Measurements from ENCODE around the gene AFDN.

The AFDN gene

DNA sequence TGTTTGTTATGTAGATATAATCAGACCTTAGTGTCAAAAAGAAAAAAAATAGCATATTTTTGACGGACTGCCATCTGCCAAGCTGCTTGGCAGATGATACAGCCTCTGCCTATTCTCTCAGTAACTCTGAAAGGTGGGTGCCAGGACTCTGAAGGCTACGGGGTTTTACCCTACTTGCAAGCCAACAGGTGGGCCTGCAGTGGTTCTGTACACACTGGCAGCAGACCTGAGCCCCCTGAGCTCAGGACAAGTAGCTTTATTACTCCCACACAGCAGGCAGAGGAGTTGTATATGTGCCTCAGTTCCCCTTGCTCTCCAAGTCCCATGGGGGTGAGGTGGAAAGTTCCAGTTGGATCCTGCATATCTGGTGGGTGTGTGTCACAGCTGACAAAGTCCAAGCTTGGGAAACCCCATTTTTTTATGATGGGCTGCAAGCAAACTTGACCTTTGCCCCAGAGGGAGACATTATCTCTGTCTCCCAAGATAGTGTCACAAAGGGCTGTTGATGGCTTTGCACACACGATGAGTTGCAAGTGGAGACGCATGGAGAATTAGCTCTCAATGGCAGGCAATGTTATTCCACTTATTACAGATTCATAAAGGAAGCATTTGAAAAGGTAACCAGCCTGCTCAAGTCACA lies 20.5 kb upstream of the AFDN start:
- no peak overlapping the region for H3K9ac ChIP-seq
- H3K27ac ChIP-seq: no peak overlapping the region
- TF ChIP-seq Cebpa-rat (IDR thresholded peaks at IDR 0.05): no peak
- no peaks in the 10 kb centered on the region for H3K36me3 ChIP-seq
- H3K4me3 ChIP-seq: no peak overlapping the region
- H3K9me3 ChIP-seq (replicated peaks in 1 of 11): 0 out of 22 replicates have a peak, but pooled peaks cover 0 to 5% (median 0%) of the 10 kb centered on the region in 11 experiments
- peaks cover 0 to 11% (median 0%) of the 10 kb centered on the region in 11 experiments; a peak in 1 of 22 replicates for H3K27me3 ChIP-seq
- H3K4me2 ChIP-seq: peak overlapping the region in 7 of 11 experiments; percentile 36 to 89 (median 68); a peak in 12 of 22 replicates
- H3K4me1 ChIP-seq: peaks cover 10 to 32% (median 19%) of the 10 kb centered on the region in 10 experiments
- no peaks in the 10 kb centered on the region for H4K20me1 ChIP-seq

DNA sequence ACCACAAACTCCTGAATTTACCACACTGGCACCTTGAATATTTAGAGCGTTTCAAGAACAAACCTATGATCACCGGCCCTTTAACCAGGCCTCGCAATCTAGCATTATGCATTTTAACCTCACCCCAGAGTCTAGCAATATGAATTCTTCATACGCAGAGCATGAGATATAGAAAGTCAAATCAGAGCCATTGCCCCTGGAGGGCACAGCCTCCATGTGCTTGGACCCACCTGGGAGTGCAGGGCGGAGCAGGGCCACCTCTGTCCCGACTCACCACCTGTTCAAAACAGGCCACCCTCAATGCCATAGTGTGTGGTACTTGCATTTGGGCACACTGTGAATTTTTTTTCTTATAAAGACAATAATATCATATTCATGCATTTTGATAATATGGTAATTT lies 19.5 kb upstream of the AFDN start:
- Histone ChIP-seq H3K4me3 (no peak overlapping the region), H3K9me3 (replicated peaks in 1 of 11) (0 out of 22 replicates have a peak, but pooled peaks cover 0 to 5% (median 0%) of the 10 kb centered on the region in 11 experiments), H3K27ac (no peak overlapping the region), H3K4me2 (peak overlapping the region; percentile 8 to 89 (median 67); a peak in 20 of 22 replicates), H3K27me3 (peaks cover 0 to 11% (median 0%) of the 10 kb centered on the region in 11 experiments; a peak in 1 of 22 replicates), H3K9ac (no peak overlapping the region), H3K36me3 (no peaks in the 10 kb centered on the region), H4K20me1 (no peaks in the 10 kb centered on the region), H3K4me1 (peaks cover 10 to 42% (median 27%) of the 10 kb centered on the region in 10 experiments)
- no peak for TF ChIP-seq Cebpa-rat (IDR thresholded peaks at IDR 0.05)

DNA sequence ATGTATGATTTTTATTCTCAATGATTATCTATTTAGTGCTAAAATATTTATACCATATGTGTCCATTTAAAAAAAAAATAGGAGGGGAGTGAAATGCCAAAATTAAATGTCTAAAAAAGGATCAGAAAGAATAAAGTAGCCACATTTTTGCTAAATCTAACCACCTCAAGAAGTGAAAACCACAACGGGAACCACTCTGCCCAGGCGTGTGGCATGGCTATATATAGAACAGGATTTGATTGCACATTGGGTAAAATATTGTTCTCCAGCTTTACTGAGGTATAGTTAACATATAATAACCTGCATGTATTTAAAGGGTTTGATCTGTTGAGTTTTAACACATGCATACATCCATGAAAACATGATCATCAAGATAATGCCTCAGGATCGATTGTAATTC lies 19.0 kb upstream of the AFDN start:
- Histone ChIP-seq H3K4me3 (no peak overlapping the region), H3K36me3 (no peaks in the 10 kb centered on the region), H4K20me1 (no peaks in the 10 kb centered on the region), H3K9ac (no peak overlapping the region), H3K4me2 (peak overlapping the region; percentile 42 to 89 (median 67); a peak in 20 of 22 replicates), H3K27me3 (peaks cover 0 to 11% (median 0%) of the 10 kb centered on the region in 11 experiments; a peak in 1 of 22 replicates), H3K27ac (no peak overlapping the region), H3K9me3 (replicated peaks in 1 of 11) (0 out of 22 replicates have a peak, but pooled peaks cover 0 to 5% (median 0%) of the 10 kb centered on the region in 11 experiments), H3K4me1 (peaks cover 10 to 42% (median 27%) of the 10 kb centered on the region in 10 experiments)
- no peak for TF ChIP-seq Cebpa-rat (IDR thresholded peaks at IDR 0.05)

DNA sequence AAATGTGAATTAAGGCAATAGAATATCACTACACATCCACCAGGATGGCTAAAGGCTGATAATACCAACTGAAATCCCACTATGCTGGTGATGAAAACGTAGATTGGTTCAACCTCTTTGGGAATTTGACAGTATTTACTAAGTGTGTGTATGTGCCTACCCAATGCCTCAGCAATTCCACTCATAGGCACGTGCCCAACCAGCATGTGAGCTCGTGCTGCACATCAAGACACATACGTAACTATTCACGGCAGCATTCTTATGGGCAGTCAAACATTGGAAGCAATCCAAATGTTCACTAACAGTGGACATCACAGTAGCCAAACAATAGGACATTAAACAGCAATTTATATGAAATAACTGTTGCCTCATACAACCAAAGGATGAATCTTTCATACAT lies 15.7 kb upstream of the AFDN start:
- no peak overlapping the region for H3K4me3 ChIP-seq
- peak overlapping the region in 7 of 11 experiments; percentile 5 to 66 (median 52); a peak in 9 of 22 replicates for H3K4me2 ChIP-seq
- no peak overlapping the region for H3K27ac ChIP-seq
- H3K36me3 ChIP-seq: no peaks in the 10 kb centered on the region
- H3K9ac ChIP-seq: no peak overlapping the region
- H3K4me1 ChIP-seq: peaks cover 14 to 42% (median 29%) of the 10 kb centered on the region in 10 experiments
- H3K27me3 ChIP-seq: peaks cover 0 to 4% (median 0%) of the 10 kb centered on the region in 11 experiments; a peak in 1 of 22 replicates
- TF ChIP-seq Cebpa-rat (IDR thresholded peaks at IDR 0.05): no peak
- 0 out of 22 replicates have a peak, but pooled peaks cover 0 to 5% (median 0%) of the 10 kb centered on the region in 11 experiments for H3K9me3 ChIP-seq (replicated peaks in 1 of 11)
- H4K20me1 ChIP-seq: no peaks in the 10 kb centered on the region

DNA sequence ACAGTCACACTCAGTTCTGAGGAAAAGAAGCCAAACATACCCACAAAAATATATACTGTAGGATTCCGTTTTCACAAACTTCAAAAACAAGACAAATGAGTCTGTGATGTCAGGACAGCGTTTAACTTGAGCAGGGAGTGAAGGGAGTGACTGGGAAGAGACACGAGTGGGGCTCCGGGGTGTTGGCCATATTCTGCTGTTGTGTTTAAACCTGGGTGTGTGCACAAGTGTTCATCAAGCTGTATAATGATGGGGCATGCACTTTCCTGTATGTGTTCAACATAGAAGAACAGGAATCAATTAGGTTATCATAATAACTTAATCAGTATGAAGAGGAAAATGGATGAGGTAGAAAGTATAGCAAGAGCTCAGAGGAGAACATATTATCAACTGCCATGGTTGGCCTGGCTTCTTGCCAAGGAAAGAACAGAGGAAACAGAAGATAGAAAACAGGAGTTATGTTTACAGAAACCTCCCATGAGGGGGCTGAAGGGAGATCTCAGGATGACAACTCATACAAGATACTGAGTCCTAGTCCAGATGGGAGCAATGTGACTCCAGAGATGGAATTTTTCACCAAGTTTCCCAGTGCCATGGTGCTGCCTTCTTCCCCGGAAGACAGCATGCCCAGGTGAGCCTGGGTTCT lies 15.1 kb upstream of the AFDN start:
- TF ChIP-seq Cebpa-rat (IDR thresholded peaks at IDR 0.05): no peak
- Histone ChIP-seq H3K9me3 (replicated peaks in 1 of 11) (0 out of 22 replicates have a peak, but pooled peaks cover 0 to 5% (median 0%) of the 10 kb centered on the region in 11 experiments), H3K4me2 (peak overlapping the region in 9 of 11 experiments; percentile 5 to 66 (median 52); a peak in 16 of 22 replicates), H3K27ac (no peak overlapping the region), H3K36me3 (no peaks in the 10 kb centered on the region), H3K4me3 (no peak overlapping the region), H3K4me1 (peaks cover 20 to 41% (median 31%) of the 10 kb centered on the region in 10 experiments), H3K27me3 (no peaks in the 10 kb centered on the region), H3K9ac (no peak overlapping the region), H4K20me1 (no peaks in the 10 kb centered on the region)

DNA sequence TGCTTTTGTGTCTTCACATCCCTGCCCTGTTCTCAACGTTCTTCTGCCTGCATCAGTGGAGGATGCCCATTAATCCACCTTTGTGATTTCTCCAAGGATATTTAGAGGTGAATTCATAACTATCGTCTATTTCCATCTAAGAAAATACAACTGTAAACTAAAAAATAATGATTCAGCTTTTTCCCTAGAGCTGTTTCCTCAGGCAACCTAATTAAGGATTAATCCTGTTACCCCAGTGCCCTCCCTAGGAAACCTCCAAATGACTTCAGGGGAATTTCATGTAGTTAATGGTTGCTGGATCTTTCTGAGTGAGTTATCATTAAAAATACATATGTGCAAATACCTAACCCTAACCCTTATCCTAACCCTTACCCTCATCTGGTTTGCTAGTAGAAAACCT lies 14.6 kb upstream of the AFDN start:
- no peaks in the 10 kb centered on the region for H3K27me3 ChIP-seq
- H3K9me3 ChIP-seq (replicated peaks in 1 of 11): 0 out of 22 replicates have a peak, but pooled peaks cover 0 to 5% (median 0%) of the 10 kb centered on the region in 11 experiments
- peak overlapping the region in 9 of 11 experiments; percentile 5 to 66 (median 52); a peak in 16 of 22 replicates for H3K4me2 ChIP-seq
- no peak for TF ChIP-seq Cebpa-rat (IDR thresholded peaks at IDR 0.05)
- H3K4me1 ChIP-seq: peaks cover 20 to 36% (median 27%) of the 10 kb centered on the region in 10 experiments
- no peak overlapping the region for H3K27ac ChIP-seq
- no peaks in the 10 kb centered on the region for H4K20me1 ChIP-seq
- H3K4me3 ChIP-seq: no peak overlapping the region
- H3K9ac ChIP-seq: no peak overlapping the region
- H3K36me3 ChIP-seq: no peaks in the 10 kb centered on the region

DNA sequence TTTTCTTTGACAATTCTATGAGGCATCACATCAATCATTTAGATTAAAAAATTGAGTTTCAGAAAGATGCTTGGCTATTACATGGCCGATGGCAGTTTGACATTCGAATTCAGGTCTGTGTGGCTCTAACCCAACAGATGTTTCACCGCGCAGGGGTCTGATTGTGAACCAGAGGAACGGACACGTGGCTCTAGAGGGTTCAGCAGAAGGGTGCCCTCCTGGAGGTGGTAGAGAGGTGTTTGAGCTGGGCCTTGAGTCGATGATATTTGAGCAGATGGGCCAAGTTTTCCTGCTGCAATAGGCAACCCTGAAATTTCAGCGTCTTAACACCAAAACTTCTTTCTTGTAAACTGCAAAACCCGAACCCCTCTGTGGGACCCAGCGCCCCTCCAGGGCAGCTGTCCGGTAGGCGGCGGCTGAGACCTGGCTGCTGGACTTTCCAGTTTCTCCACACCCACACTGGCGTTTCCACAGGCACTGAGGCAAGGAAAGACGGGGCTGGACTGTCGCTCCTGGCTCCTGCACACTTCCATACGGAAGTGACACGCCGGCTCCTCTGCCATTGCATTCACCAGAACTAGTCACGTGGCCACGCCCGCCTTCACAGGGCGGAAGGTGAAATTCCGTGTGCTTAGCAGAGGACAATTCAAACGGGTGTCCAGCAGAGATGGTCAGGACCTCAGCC lies 11.3 kb upstream of the AFDN start:
- TF ChIP-seq Cebpa-rat (IDR thresholded peaks at IDR 0.05): no peak
- Histone ChIP-seq H3K9me3 (replicated peaks in 1 of 11) (0 out of 22 replicates have a peak, but pooled peaks cover 0 to 5% (median 0%) of the 10 kb centered on the region in 11 experiments), H3K4me3 (no peak overlapping the region), H3K4me2 (peak overlapping the region in 7 of 11 experiments; percentile 10 to 53 (median 28); a peak in 7 of 22 replicates), H4K20me1 (no peaks in the 10 kb centered on the region), H3K36me3 (no peaks in the 10 kb centered on the region), H3K27ac (no peak overlapping the region), H3K9ac (no peak overlapping the region), H3K4me1 (peaks cover 15 to 42% (median 34%) of the 10 kb centered on the region in 10 experiments), H3K27me3 (peaks cover 0 to 9% (median 0%) of the 10 kb centered on the region in 11 experiments; a peak in 2 of 22 replicates)

DNA sequence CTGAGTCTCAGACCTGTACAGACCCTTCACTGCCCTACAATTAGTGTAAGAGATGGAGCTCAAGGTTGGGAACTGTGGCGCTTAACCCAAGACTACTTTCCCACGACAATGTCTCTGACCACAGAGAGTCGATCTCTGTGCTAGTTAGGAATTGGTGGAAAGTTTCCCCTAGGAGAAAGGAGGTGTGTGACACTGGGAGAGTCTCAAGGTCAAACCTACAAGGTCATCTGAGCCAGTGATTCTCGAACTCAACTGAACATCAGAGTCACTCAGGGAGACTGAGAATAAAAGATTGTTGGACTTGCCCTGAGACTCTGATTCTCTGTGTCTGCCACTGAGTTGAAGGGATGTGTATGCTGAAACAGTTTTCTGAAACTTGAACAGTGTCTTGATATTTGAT lies 9.7 kb upstream of the AFDN start:
- H3K4me3 ChIP-seq: no peak overlapping the region
- H3K9ac ChIP-seq: no peak overlapping the region
- no peak overlapping the region for H3K27ac ChIP-seq
- no peak for TF ChIP-seq Cebpa-rat (IDR thresholded peaks at IDR 0.05)
- peak overlapping the region in 3 of 11 experiments; percentile 4 to 25 (median 5); a peak in 2 of 22 replicates for H3K4me2 ChIP-seq
- no peaks in the 10 kb centered on the region for H3K36me3 ChIP-seq
- peaks cover 0 to 9% (median 0%) of the 10 kb centered on the region in 11 experiments; a peak in 2 of 22 replicates for H3K27me3 ChIP-seq
- peaks cover 15 to 34% (median 27%) of the 10 kb centered on the region in 10 experiments for H3K4me1 ChIP-seq
- no peaks in the 10 kb centered on the region for H4K20me1 ChIP-seq
- no peaks in the 10 kb centered on the region for H3K9me3 ChIP-seq (replicated peaks in 1 of 11)

Measured in BLaER1 treated with 17β-estradiol and CSF1 and Interleukin-3, amounts not matched to agents 10 nM and 100 nM (cell line).